HepG2 (cell line): ENCODE data around the gene TASOR2. TPM values are rescaled to one million over a fixed set of nuclear protein-coding genes. Genes with fewer than 3 reads are reported as not detected.

Experiments
- ATF4 ChIP-seq, 2 experiments: fragments of 450-650 bp in 1 of 2; sonication (generic) in 1 of 2; formaldehyde crosslinking; IDR thresholded peaks; 2 replicates each; pipeline versions ENCODE4 v1.5.0 to v1.8.0; 2020 to 2022; ENCODE audit warnings: mild to moderate bottlenecking in 1 of 2, missing genetic modification reagents in 1 of 2
- BRD4 ChIP-seq: sonication (generic); formaldehyde crosslinking; IDR thresholded peaks from 2 replicates; pipeline ENCODE4 v1.4.0; 2020; ENCODE audit warnings: missing genetic modification reagents
- CENPBD1 ChIP-seq: sonication (generic); formaldehyde crosslinking; IDR thresholded peaks from 2 replicates; pipeline ENCODE4 v1.8.0; 2022; ENCODE audit warnings: missing genetic modification reagents, low read depth, mild to moderate bottlenecking, borderline replicate concordance
- GRHL1 ChIP-seq: sonication (generic); formaldehyde crosslinking; conservative IDR thresholded peaks from 2 replicates; pipeline ENCODE4 v1.8.0; 2022; ENCODE audit warnings: missing genetic modification reagents
- NAIF1 ChIP-seq: sonication (generic); formaldehyde crosslinking; IDR thresholded peaks from 2 replicates; pipeline ENCODE4 v1.5.0; 2020; ENCODE audit warnings: mild to moderate bottlenecking, missing genetic modification reagents, borderline replicate concordance
- PHF21A ChIP-seq: sonication (generic); formaldehyde crosslinking; IDR thresholded peaks from 2 replicates; pipeline ENCODE4 v1.5.0; 2020; ENCODE audit warnings: mild to moderate bottlenecking, missing genetic modification reagents
- PRDM10 ChIP-seq: sonication (generic); formaldehyde crosslinking; IDR thresholded peaks from 2 replicates; pipeline ENCODE4 v1.4.0; 2020; ENCODE audit warnings: low read depth, missing genetic modification reagents
- SIX4 ChIP-seq: sonication (generic); formaldehyde crosslinking; IDR thresholded peaks from 2 replicates; pipeline ENCODE4 v1.4.0; 2020; ENCODE audit warnings: missing genetic modification reagents
- SMAD9 ChIP-seq: sonication (generic); formaldehyde crosslinking; IDR thresholded peaks from 2 replicates; pipeline ENCODE4 v1.5.1; 2020; ENCODE audit warnings: mild to moderate bottlenecking, missing genetic modification reagents
- SNAPC2 ChIP-seq: sonication (generic); formaldehyde crosslinking; IDR thresholded peaks from 2 replicates; pipeline ENCODE4 v1.8.1; 2022; ENCODE audit warnings: mild to moderate bottlenecking, missing genetic modification reagents
- TCF7 ChIP-seq: sonication (generic); IDR thresholded peaks from 2 replicates; pipeline ENCODE4 v1.6.1; 2016; ENCODE audit warnings: antibody characterized with exemption, low read depth
- YEATS2 ChIP-seq: sonication (generic); formaldehyde crosslinking; IDR thresholded peaks from 2 replicates; pipeline ENCODE4 v1.4.0; 2020; ENCODE audit warnings: missing genetic modification reagents, borderline replicate concordance
- ZNF431 ChIP-seq: sonication (generic); formaldehyde crosslinking; IDR thresholded peaks from 2 replicates; pipeline ENCODE4 v1.9.0; 2022; ENCODE audit warnings: missing genetic modification reagents, low read depth, mild to moderate bottlenecking, borderline replicate concordance
- ZNF572 ChIP-seq: sonication (generic); formaldehyde crosslinking; IDR thresholded peaks from 2 replicates; pipeline ENCODE4 v1.5.1; 2020; ENCODE audit warnings: mild to moderate bottlenecking, missing genetic modification reagents
- ZNF644 ChIP-seq: IDR thresholded peaks from 2 replicates; pipeline ENCODE4 v1.6.1; 2016; ENCODE audit warnings: low read depth
- ZNF652 ChIP-seq: IDR thresholded peaks from 2 replicates; pipeline ENCODE4 v1.6.1; 2016; ENCODE audit warnings: low read depth, borderline replicate concordance
- polyA plus RNA-seq, 8 experiments: library from polyadenylated mRNA; depleted of rRNA in 3 of 8; stranded (reverse) in 7 of 8; unstranded in 1 of 8; fragments of >200 nt; fragmentation: Illumina TruSeq in 4 of 8; extraction: Trizol in 4 of 8; gene quantifications; 2 replicates each; pipeline versions ENCODE4 v1.2.1 to v1.2.3, GENCODE V29; 2011 to 2016; ENCODE audit warnings: low read depth in 4 of 8, missing spikeins in 1 of 8, mixed read lengths in 1 of 8; ENCODE audit not compliant: insufficient read depth in 1 of 8
- total RNA-seq, 5 experiments: library from RNA; depleted of rRNA; stranded (reverse); fragments of >200 nt; fragmentation: Illumina TruSeq; extraction: Trizol; gene quantifications; 2 replicates each; pipeline ENCODE4 v1.2.3, GENCODE V29; 2016; ENCODE audit warnings: low read depth in 1 of 5
- TF ChIP-seq, protein P1 (sequence below): sonication (generic); formaldehyde crosslinking; IDR thresholded peaks from 2 replicates; pipeline ENCODE4 v1.5.0; 2020; ENCODE audit warnings: mild to moderate bottlenecking, missing genetic modification reagents, borderline replicate concordance

Gene TASOR2
- total and polyA plus RNA-seq, 2 of the 13 experiments (the other 11 are each of a cell fraction or from before 2014, with no cell fraction given) = 24.2 to 55.3 TPM

GRCh38 chr10:5659702-5660528 lies 24.7 kb upstream of the TASOR2 start (continued):
- TF ChIP-seq SIX4 (CRISPR knock-in tag) = no peak
- TF ChIP-seq BRD4 (CRISPR knock-in tag) = no peak; the same call in 1 of the 2 replicates
- TF ChIP-seq, protein P1, sequence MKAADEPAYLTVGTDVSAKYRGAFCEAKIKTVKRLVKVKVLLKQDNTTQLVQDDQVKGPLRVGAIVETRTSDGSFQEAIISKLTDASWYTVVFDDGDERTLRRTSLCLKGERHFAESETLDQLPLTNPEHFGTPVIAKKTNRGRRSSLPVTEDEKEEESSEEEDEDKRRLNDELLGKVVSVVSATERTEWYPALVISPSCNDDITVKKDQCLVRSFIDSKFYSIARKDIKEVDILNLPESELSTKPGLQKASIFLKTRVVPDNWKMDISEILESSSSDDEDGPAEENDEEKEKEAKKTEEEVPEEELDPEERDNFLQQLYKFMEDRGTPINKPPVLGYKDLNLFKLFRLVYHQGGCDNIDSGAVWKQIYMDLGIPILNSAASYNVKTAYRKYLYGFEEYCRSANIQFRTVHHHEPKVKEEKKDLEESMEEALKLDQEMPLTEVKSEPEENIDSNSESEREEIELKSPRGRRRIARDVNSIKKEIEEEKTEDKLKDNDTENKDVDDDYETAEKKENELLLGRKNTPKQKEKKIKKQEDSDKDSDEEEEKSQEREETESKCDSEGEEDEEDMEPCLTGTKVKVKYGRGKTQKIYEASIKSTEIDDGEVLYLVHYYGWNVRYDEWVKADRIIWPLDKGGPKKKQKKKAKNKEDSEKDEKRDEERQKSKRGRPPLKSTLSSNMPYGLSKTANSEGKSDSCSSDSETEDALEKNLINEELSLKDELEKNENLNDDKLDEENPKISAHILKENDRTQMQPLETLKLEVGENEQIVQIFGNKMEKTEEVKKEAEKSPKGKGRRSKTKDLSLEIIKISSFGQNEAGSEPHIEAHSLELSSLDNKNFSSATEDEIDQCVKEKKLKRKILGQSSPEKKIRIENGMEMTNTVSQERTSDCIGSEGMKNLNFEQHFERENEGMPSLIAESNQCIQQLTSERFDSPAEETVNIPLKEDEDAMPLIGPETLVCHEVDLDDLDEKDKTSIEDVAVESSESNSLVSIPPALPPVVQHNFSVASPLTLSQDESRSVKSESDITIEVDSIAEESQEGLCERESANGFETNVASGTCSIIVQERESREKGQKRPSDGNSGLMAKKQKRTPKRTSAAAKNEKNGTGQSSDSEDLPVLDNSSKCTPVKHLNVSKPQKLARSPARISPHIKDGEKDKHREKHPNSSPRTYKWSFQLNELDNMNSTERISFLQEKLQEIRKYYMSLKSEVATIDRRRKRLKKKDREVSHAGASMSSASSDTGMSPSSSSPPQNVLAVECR (CRISPR knock-in tag) = peak; percentile 67
- TF ChIP-seq ZNF652 (CRISPR knock-in tag) = no peak
- no peak for TF ChIP-seq CENPBD1
- TF ChIP-seq ATF4 (CRISPR knock-in tag; IDR thresholded peaks at IDR 0.05) = no peak; a peak in 1 of 4 replicates
- no peak; the same call in 1 of the 2 replicates for TF ChIP-seq YEATS2 (CRISPR knock-in tag)
- 0 out of 2 replicates have a peak, but pooled peaks have one; percentile 55 for TF ChIP-seq ZNF572
- no peak for TF ChIP-seq GRHL1 (CRISPR knock-in tag)
- no peak; the same call in 1 of the 2 replicates for TF ChIP-seq SNAPC2 (CRISPR knock-in tag)
- no peak for TF ChIP-seq NAIF1 (CRISPR knock-in tag)
- 0 out of 2 replicates have a peak, but pooled peaks have one; percentile 63 for TF ChIP-seq ZNF431
- TF ChIP-seq PRDM10 (CRISPR knock-in tag) = no peak; the same call in 1 of the 2 replicates
- TF ChIP-seq PHF21A (CRISPR knock-in tag) = no peak; the same call in 1 of the 2 replicates
- no peak; the same call in 1 of the 2 replicates for TF ChIP-seq TCF7
- no peak for TF ChIP-seq SMAD9 (CRISPR knock-in tag)
- peak; percentile 86 for TF ChIP-seq ZNF644
